GM23338 (cell line): ENCODE results near the gene GPC5. TPM values are rescaled to one million over a fixed set of nuclear protein-coding genes. Genes with fewer than 3 reads are reported as not detected.

Experiments
- ATAC-seq: fragments of 200-7000 bp; cut with Tn5 transposase; 3 replicates; pipeline ENCODE4 v1.9.1; 2020
- DNase-seq: peaks from one replicate; pipeline ENCODE4 v3.0.0-alpha.2; 2015; ENCODE audit warnings: low spot score
- H2AFZ ChIP-seq: fragments of 200-600 bp; sonication (generic); 2 replicates; pipeline ENCODE4 v1.8.0; 2016; ENCODE audit warnings: antibody characterized with exemption, mild to moderate bottlenecking, moderate library complexity
- H3F3A ChIP-seq: fragments of 200-600 bp; sonication (generic); replicated peaks from 2 replicates; pipeline ENCODE4 v1.8.0; 2017; ENCODE audit warnings: antibody characterized with exemption, mixed run types, low read depth
- H3K27ac ChIP-seq: fragments of 200-600 bp; sonication (generic); 2 replicates; pipeline ENCODE4 v1.6.1; 2016; ENCODE audit warnings: low read depth
- H3K27me3 ChIP-seq: fragments of 200-600 bp; sonication (generic); 2 replicates; pipeline ENCODE4 v1.8.0; 2016; ENCODE audit warnings: mild to moderate bottlenecking, mixed run types, moderate library complexity; ENCODE audit not compliant: insufficient read depth
- H3K36me3 ChIP-seq: fragments of 200-600 bp; sonication (generic); 2 replicates; pipeline ENCODE4 v1.8.0; 2016; ENCODE audit warnings: mild to moderate bottlenecking; ENCODE audit not compliant: insufficient read depth
- H3K4me1 ChIP-seq: fragments of 200-600 bp; sonication (generic); 2 replicates; pipeline ENCODE4 v1.8.0; 2016; ENCODE audit warnings: mild to moderate bottlenecking, moderate library complexity; ENCODE audit not compliant: insufficient read depth
- H3K4me2 ChIP-seq: fragments of 200-600 bp; sonication (generic); 2 replicates; pipeline ENCODE4 v1.7.1; 2017; ENCODE audit warnings: mixed run types
- H3K4me3 ChIP-seq: fragments of 200-600 bp; sonication (generic); 2 replicates; pipeline ENCODE4 v1.6.1; 2016; ENCODE audit warnings: mixed run types
- H3K79me2 ChIP-seq: fragments of 200-600 bp; sonication (generic); replicated peaks from 2 replicates; pipeline ENCODE4 v1.8.0; 2017; ENCODE audit warnings: mild to moderate bottlenecking; ENCODE audit not compliant: insufficient read depth
- H3K9me2 ChIP-seq: fragments of 200-600 bp; sonication (generic); 2 replicates; pipeline ENCODE4 v1.8.0; 2017; ENCODE audit not compliant: insufficient read depth
- H4K20me1 ChIP-seq: fragments of 200-600 bp; sonication (generic); replicated peaks from 2 replicates; pipeline ENCODE4 v1.8.0; 2017; ENCODE audit warnings: mild to moderate bottlenecking; ENCODE audit not compliant: insufficient read depth
- H3K27ac Mint-ChIP-seq: 2 replicates; pipeline ENCODE4 v1.8.0; 2020; ENCODE audit warnings: inconsistent platforms, mild to moderate bottlenecking, moderate library complexity, mixed read lengths
- H3K27me3 Mint-ChIP-seq: 3 replicates; pipeline ENCODE4 v1.8.0; 2022; ENCODE audit warnings: low read depth, mild to moderate bottlenecking, moderate library complexity, mixed read lengths, inconsistent platforms; ENCODE audit not compliant: insufficient read depth, poor library complexity
- H3K36me3 Mint-ChIP-seq: 3 replicates; pipeline ENCODE4 v1.8.0; 2021; ENCODE audit warnings: low read depth, mild to moderate bottlenecking, inconsistent platforms, moderate library complexity, mixed read lengths
- H3K4me1 Mint-ChIP-seq: 3 replicates; pipeline ENCODE4 v1.8.0; 2020; ENCODE audit warnings: mild to moderate bottlenecking, inconsistent platforms, mixed read lengths
- H3K4me3 Mint-ChIP-seq: 3 replicates; pipeline ENCODE4 v1.8.0; 2021; ENCODE audit warnings: moderate library complexity, mild to moderate bottlenecking, inconsistent platforms, mixed read lengths
- H3K9me3 Mint-ChIP-seq: 3 replicates; pipeline ENCODE4 v1.8.0; 2020; ENCODE audit warnings: moderate library complexity, mild to moderate bottlenecking, inconsistent platforms, mixed read lengths
- CREB1 ChIP-seq: fragments of 250-450 bp; sonication (Bioruptor Pico); IDR thresholded peaks from 2 replicates; pipeline ENCODE4 v1.5.0; 2020; ENCODE audit warnings: low read depth, mild to moderate bottlenecking, moderate library complexity
- EZH2 ChIP-seq: fragments of 200-600 bp; sonication (generic); IDR thresholded peaks from one replicate; pipeline ENCODE4 v1.8.0; 2017; ENCODE audit warnings: antibody characterized with exemption, mild to moderate bottlenecking, low read depth; ENCODE audit not compliant: unreplicated experiment
- EZH2phosphoT487 ChIP-seq: fragments of 200-600 bp; sonication (generic); IDR thresholded peaks from one replicate; pipeline ENCODE4 v1.8.1; 2018; ENCODE audit warnings: antibody characterized with exemption; ENCODE audit not compliant: unreplicated experiment
- NANOG ChIP-seq: IDR thresholded peaks from 2 replicates; pipeline ENCODE4 v1.6.1; 2016; ENCODE audit warnings: antibody characterized with exemption, borderline replicate concordance
- POLR2AphosphoS5 ChIP-seq: IDR thresholded peaks from 2 replicates; pipeline ENCODE4 v1.6.1; 2016; ENCODE audit warnings: antibody characterized with exemption, low read depth
- STAT1 ChIP-seq: IDR thresholded peaks from one replicate; pipeline ENCODE4 v1.6.1; 2016; ENCODE audit warnings: antibody characterized with exemption; ENCODE audit not compliant: unreplicated experiment
- ZNF114 ChIP-seq: fragments of 250-450 bp; sonication (Bioruptor Pico); IDR thresholded peaks from 2 replicates; pipeline ENCODE4 v1.5.0; 2020; ENCODE audit warnings: mild to moderate bottlenecking, moderate library complexity
- ZNF331 ChIP-seq: fragments of 250-450 bp; sonication (Bioruptor Pico); IDR thresholded peaks from 2 replicates; pipeline ENCODE4 v1.5.0; 2020; ENCODE audit warnings: low read depth, mild to moderate bottlenecking, moderate library complexity
- ZNF462 ChIP-seq: fragments of 250-450 bp; sonication (Bioruptor Pico); IDR thresholded peaks from 2 replicates; pipeline ENCODE4 v1.5.0; 2020; ENCODE audit warnings: mild to moderate bottlenecking, moderate library complexity
- polyA plus RNA-seq: library from polyadenylated mRNA; unstranded; fragments of >200 nt; fragmentation: Nextera tagmentation; extraction: Ambion mirVana; gene quantifications from 2 replicates; pipeline ENCODE4 v1.2.1, GENCODE V29; 2016
- total RNA-seq: library from RNA; depleted of rRNA; stranded (reverse); fragments of >200 nt; shearing (Covaris generic); gene quantifications from 2 replicates; pipeline ENCODE4 v1.2.3, GENCODE V29; 2014
- TF ChIP-seq, protein P1 (sequence below), 2 experiments: fragments of 200-600 bp in 1 of 2; sonication (generic) in 1 of 2; conservative IDR thresholded peaks; 2 replicates each; pipeline versions ENCODE4 v1.5.1 to v1.6.1; 2016 to 2017; ENCODE audit warnings: antibody characterized with exemption in 2 of 2, low read depth in 2 of 2, mild to moderate bottlenecking in 2 of 2, moderate library complexity in 1 of 2
- TF ChIP-seq, protein P2 (sequence below): IDR thresholded peaks from one replicate; pipeline ENCODE4 v1.6.1; 2018; ENCODE audit warnings: antibody characterized with exemption; ENCODE audit not compliant: unreplicated experiment

Gene GPC5
- total and polyA plus RNA-seq, 2 experiments from 2014 or later, result 0.95 to 1.1 TPM

DNA sequence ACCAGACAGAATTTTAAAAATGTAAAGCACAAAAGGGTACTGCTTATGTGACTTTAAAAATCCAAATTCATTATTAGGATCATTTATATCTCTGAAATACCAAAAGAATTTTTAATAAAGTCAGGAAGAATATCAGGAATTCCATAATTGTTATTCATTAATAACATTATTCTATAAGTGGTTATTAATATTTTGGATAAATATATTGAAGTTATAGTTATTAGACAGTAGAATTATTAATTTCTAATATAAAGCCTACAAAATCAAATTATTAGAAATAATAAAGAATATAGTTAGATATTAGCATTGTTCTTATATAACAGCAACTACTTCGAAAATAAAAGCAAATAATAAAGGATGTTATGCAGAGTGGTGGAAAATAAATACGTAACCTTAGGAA is 105.8 kb downstream of the GPC5 start (continued):
- TF ChIP-seq, protein P1, sequence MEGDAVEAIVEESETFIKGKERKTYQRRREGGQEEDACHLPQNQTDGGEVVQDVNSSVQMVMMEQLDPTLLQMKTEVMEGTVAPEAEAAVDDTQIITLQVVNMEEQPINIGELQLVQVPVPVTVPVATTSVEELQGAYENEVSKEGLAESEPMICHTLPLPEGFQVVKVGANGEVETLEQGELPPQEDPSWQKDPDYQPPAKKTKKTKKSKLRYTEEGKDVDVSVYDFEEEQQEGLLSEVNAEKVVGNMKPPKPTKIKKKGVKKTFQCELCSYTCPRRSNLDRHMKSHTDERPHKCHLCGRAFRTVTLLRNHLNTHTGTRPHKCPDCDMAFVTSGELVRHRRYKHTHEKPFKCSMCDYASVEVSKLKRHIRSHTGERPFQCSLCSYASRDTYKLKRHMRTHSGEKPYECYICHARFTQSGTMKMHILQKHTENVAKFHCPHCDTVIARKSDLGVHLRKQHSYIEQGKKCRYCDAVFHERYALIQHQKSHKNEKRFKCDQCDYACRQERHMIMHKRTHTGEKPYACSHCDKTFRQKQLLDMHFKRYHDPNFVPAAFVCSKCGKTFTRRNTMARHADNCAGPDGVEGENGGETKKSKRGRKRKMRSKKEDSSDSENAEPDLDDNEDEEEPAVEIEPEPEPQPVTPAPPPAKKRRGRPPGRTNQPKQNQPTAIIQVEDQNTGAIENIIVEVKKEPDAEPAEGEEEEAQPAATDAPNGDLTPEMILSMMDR (conservative IDR thresholded peaks at IDR 0.05; ENCODE audit: low read depth in 2 of 2), result no peak

DNA sequence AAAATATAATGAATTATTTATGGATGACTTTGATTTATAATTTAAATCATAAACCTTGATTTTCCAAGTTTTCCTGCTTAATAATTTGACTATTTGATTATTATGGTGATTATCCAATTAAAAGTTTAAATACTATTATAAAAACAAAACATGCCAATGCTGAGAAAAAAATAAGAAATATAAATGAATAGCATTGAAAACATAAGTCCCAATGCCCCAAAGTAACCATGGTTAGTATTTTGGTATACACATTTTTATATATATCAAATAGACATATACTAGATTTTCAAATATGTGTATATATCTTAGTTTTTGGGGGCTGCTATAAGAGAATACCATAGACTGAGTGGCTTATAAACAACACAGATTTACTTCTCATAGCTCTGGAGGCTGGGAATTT is 108.3 kb downstream of the GPC5 start:
- no peaks in the 10 kb centered on the region for H3K36me3 ChIP-seq
- H3K4me3 Mint-ChIP-seq, result no peak overlapping the region
- no peaks in the 10 kb centered on the region for H3K27me3 ChIP-seq
- H3K27me3 Mint-ChIP-seq, result peaks cover 6% of the 10 kb centered on the region
- H3K36me3 Mint-ChIP-seq, result no peaks in the 10 kb centered on the region
- H3K27ac ChIP-seq, result no peak overlapping the region
- H3K4me2 ChIP-seq, result no peak overlapping the region
- H4K20me1 ChIP-seq, result no peaks in the 10 kb centered on the region
- H3K9me2 ChIP-seq, result no peaks in the 10 kb centered on the region
- H3K27ac Mint-ChIP-seq, result no peak overlapping the region
- no peaks in the 10 kb centered on the region for H3K4me1 Mint-ChIP-seq
- no peak overlapping the region for H2AFZ ChIP-seq
- H3K4me3 ChIP-seq, result no peak overlapping the region
- no peak for ATAC-seq
- H3K4me1 ChIP-seq, result no peaks in the 10 kb centered on the region
- H3F3A ChIP-seq, result no peaks in the 10 kb centered on the region
- H3K79me2 ChIP-seq, result no peaks in the 10 kb centered on the region
- no peaks in the 10 kb centered on the region for H3K9me3 Mint-ChIP-seq
- no peak for DNase-seq
- TF ChIP-seq CREB1 (CRISPR knock-in tag) (no peak), ZNF462 (no peak), NANOG (no peak), ZNF331 (CRISPR knock-in tag) (no peak), ZNF114 (CRISPR knock-in tag) (no peak), STAT1 (no peak), EZH2phosphoT487 (no peak), EZH2 (no peak), POLR2AphosphoS5 (no peak)
- TF ChIP-seq, protein P1 (conservative IDR thresholded peaks at IDR 0.05; ENCODE audit: low read depth in 2 of 2), result no peak
- TF ChIP-seq, protein P2, sequence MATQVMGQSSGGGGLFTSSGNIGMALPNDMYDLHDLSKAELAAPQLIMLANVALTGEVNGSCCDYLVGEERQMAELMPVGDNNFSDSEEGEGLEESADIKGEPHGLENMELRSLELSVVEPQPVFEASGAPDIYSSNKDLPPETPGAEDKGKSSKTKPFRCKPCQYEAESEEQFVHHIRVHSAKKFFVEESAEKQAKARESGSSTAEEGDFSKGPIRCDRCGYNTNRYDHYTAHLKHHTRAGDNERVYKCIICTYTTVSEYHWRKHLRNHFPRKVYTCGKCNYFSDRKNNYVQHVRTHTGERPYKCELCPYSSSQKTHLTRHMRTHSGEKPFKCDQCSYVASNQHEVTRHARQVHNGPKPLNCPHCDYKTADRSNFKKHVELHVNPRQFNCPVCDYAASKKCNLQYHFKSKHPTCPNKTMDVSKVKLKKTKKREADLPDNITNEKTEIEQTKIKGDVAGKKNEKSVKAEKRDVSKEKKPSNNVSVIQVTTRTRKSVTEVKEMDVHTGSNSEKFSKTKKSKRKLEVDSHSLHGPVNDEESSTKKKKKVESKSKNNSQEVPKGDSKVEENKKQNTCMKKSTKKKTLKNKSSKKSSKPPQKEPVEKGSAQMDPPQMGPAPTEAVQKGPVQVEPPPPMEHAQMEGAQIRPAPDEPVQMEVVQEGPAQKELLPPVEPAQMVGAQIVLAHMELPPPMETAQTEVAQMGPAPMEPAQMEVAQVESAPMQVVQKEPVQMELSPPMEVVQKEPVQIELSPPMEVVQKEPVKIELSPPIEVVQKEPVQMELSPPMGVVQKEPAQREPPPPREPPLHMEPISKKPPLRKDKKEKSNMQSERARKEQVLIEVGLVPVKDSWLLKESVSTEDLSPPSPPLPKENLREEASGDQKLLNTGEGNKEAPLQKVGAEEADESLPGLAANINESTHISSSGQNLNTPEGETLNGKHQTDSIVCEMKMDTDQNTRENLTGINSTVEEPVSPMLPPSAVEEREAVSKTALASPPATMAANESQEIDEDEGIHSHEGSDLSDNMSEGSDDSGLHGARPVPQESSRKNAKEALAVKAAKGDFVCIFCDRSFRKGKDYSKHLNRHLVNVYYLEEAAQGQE, result no peak
